Measurements from ENCODE around the gene IL20RA.
"Not testable (repeated sequence)": the region's sequence is repeated elsewhere in the genome, so short reads cannot be mapped to it uniquely, and the experiment has no call there.

Gene IL20RA

DNA sequence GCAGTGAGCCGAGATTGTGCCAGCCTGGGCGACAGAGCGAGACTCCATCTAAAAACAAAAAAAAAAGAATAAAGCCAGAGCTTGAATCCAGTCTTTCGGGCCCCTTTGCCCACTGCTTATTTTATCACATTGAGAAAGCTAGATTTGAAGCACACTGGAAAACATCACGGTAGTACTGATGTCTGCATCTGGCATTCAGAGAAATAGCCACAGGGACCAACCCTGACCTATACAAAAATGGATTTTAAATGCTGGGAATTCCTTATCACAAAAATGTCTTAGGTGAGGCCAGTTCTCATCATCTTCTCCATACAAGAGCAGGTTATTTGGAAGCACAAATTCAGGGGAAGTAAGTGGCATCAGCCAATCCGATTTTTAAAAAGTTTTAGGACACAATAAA is 73.2 kb downstream of the IL20RA start:
- no peak for DNase-seq (ENCODE audit: low spot score)

DNA sequence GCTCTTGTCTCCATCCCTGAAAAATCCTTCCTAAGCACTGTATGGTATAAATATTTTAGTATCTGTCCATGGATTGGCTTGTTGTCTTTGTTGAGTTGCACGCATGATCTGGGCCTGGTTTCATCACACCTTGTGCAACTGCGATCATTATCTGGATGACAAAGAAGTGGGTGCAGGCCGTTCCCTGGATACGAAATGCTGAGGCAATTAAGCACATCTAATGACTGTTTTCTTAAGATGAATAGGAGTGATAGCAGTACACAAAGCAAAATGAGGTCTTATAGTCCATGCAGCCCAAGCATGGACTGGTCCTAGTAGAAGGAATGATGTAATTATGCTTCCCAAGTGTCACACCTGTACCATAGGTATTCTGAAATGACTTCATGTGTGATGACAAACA is 74.8 kb downstream of the IL20RA start:
- no peak for DNase-seq (ENCODE audit: low spot score)

DNA sequence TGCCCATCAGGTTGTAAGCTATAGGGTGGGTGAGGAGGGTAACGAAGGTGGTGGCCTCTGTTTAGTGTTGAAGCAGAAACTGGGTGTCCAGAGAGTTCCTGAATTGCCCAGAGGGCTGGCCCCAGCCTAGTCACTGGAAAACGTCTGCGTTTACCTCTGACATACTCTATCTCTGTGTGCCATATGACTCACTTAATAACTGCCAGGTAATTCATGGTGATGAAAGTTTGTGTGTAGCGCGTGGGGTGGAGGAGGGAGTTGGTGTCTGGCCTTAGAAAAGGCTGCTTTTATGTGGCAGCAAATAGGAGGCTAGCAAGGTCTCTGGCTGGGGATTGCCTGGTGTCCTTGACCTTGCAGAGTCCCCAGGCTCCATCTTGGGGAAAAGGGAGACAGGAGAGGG is 75.3 kb downstream of the IL20RA start:
- DNase-seq (ENCODE audit: low spot score), result no peak

GRCh38 chr6:136968837-136969236 is 75.9 kb downstream of the IL20RA start:
- no peak for DNase-seq (ENCODE audit: low spot score)

DNA sequence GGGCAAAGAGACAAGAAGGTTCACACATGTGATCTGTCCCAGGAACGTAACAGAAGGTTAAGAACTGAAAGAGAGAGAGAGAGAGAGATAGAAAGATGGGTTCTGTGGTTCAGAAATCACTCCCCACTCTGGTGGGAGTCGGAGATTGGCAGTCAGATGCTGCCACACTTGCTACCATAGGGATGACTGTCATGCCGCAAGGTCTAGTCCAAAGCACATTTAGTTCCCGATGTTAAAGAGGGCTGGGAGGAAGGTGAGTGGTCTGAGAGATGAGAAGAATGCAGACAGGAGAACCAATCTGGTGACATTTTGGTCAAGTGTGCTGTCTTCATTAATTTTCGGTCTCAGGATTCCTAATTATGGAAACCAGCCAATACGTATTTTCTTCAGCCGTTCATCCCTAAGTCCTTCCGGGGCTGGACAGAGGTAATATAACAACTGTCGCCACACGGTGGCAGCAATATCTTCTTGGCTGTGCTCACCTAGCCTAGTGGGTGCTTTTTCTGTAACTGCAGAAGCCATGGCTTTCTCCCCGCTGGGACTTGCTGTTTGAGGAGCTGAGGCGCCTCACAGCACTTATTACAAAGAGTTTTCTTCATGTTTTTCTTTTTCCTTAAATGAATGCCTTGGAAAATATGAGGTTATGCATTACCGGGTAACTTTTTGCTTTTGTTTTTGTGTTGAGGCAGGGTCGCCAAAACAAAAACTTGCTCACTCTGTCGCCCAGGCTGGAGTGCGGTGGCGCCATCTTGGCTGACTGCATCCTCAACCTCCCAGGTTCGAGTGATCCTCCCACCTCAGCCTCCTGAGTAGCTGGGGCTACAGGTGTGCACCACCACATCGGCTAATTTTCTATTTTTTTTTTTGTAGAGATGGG is 76.7 kb downstream of the IL20RA start:
- peak; percentile 69 for DNase-seq (ENCODE audit: low spot score)

DNA sequence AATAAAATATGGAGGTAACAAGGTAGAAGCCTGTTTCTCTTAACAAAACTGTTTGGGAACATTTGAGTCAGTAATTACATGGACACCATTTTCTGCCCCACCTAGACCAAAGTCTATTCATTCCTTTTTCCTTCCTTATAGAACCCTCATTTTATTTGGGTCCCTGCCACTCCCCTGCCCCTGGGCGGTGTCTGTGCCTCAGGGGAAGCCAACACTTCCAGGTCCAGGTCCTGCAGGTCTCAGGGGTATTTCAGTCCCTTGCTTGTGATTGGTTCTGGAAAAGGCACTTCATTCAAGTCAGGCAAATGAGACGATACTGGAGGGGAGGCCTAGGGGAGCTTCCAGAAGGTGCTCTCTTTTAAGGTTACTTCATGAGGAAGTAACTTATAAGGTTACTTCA is 80.4 kb downstream of the IL20RA start:
- no peak for DNase-seq (ENCODE audit: low spot score)

GRCh38 chr6:136963259-136963658 is 81.5 kb downstream of the IL20RA start:
- DNase-seq (ENCODE audit: low spot score), result no peak

- no peak for DNase-seq (ENCODE audit: low spot score)
These were observed 82.1 kb downstream of the IL20RA start for GRCh38 chr6:136962661-136963060.

DNA sequence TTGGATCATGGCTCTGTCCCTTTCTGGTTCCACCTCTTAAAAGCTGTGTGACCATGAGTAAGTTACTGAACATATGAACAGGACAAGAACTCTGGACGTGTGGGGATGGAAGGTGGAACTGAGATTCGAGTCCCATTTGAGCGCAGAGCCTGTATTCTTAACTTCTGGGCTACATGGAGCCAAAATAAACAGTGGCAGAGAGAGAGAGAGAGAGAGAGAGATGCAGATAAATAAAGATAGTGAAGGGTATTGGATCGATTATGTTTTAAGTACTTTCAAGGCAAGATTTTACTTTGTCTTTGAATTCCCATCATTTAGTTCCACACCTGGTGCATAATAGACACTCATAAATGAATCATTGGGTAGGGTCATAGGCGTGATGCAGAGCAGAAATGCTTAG is 82.9 kb downstream of the IL20RA start:
- no peak for DNase-seq (ENCODE audit: low spot score)

GRCh38 chr6:136960781-136961180 is 84.0 kb downstream of the IL20RA start:
- no peak for DNase-seq (ENCODE audit: low spot score)

- not testable (repeated sequence) for DNase-seq (ENCODE audit: low spot score)
These were observed 84.8 kb downstream of the IL20RA start for GRCh38 chr6:136959935-136960334.

GRCh38 chr6:136959471-136959891 is 85.3 kb downstream of the IL20RA start:
- DNase-seq (ENCODE audit: low spot score), result no peak

DNA sequence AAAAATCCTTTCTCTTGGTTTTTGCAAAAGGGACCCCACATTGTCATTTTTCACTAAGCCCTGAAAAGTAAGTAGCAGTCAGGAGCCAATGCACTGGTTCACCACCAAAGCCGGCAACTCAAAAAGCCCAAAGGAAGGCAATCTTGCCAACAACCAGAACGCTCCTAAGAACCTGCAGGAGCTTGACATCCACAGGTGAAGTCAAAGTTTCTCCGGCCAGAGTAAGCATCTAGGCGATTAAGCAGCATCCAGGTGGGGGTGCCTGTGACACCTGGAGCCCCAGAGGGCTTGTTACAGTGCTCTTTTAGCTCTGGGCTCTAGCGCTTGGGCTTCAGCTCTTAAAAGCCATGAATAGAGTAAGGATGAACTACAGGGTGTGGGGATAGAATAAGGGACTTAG is 86.6 kb downstream of the IL20RA start:
- no peak for DNase-seq (ENCODE audit: low spot score)

- DNase-seq (ENCODE audit: low spot score), result no peak
These were observed 87.9 kb downstream of the IL20RA start for GRCh38 chr6:136956590-136957544.

GRCh38 chr6:136955123-136955522 is 89.6 kb downstream of the IL20RA start:
- no peak for DNase-seq (ENCODE audit: low spot score)

- no peak for DNase-seq (ENCODE audit: low spot score)
These were observed 92.0 kb downstream of the IL20RA start for GRCh38 chr6:136952714-136953260.

GRCh38 chr6:136950436-136951126 is 94.2 kb downstream of the IL20RA start:
- DNase-seq (ENCODE audit: low spot score), result no peak

Data from SW480 (cell line).